HEK293 (cell line): Measurements from ENCODE around the gene HTR1D.
A peak's percentile ranks its signal among the peaks of the same experiment; 100 is the strongest.

Source experiments
- ATF2 ChIP-seq: fragments of 450-650 bp; formaldehyde crosslinking; IDR thresholded peaks from 2 replicates; pipeline ENCODE4 v1.5.1; 2016; ENCODE audit warnings: missing biosample characterization, missing genetic modification characterization, low read depth
- EGR2 ChIP-seq: fragments of 450-650 bp; formaldehyde crosslinking; IDR thresholded peaks from 2 replicates; pipeline ENCODE4 v1.5.1; 2016; ENCODE audit warnings: low read depth, missing biosample characterization, missing genetic modification characterization
- KLF1 ChIP-seq: fragments of 450-650 bp; formaldehyde crosslinking; IDR thresholded peaks from 2 replicates; pipeline ENCODE4 v1.5.1; 2016; ENCODE audit warnings: missing biosample characterization, missing genetic modification characterization
- KLF9 ChIP-seq: fragments of 450-650 bp; formaldehyde crosslinking; IDR thresholded peaks from 2 replicates; pipeline ENCODE4 v1.5.1; 2016; ENCODE audit warnings: missing biosample characterization, missing genetic modification characterization, low read depth
- PRDM10 ChIP-seq: fragments of 450-650 bp; formaldehyde crosslinking; IDR thresholded peaks from 2 replicates; pipeline ENCODE4 v1.5.1; 2016; ENCODE audit warnings: missing biosample characterization, missing genetic modification characterization
- SP2 ChIP-seq: fragments of 450-650 bp; formaldehyde crosslinking; IDR thresholded peaks from 2 replicates; pipeline ENCODE4 v1.5.1; 2016; ENCODE audit warnings: missing biosample characterization, missing genetic modification characterization
- SP7 ChIP-seq: fragments of 450-650 bp; formaldehyde crosslinking; IDR thresholded peaks from 2 replicates; pipeline ENCODE4 v1.5.1; 2016; ENCODE audit warnings: missing biosample characterization, missing genetic modification characterization
- ZBTB20 ChIP-seq: fragments of 450-650 bp; formaldehyde crosslinking; IDR thresholded peaks from 2 replicates; pipeline ENCODE4 v1.5.1; 2016; ENCODE audit warnings: missing biosample characterization, missing genetic modification characterization
- ZEB2 ChIP-seq: fragments of 450-650 bp; formaldehyde crosslinking; IDR thresholded peaks from 2 replicates; pipeline ENCODE4 v1.5.1; 2016; ENCODE audit warnings: missing biosample characterization, missing genetic modification characterization
- ZFHX2 ChIP-seq: fragments of 450-650 bp; formaldehyde crosslinking; conservative IDR thresholded peaks from 2 replicates; pipeline ENCODE4 v1.5.1; 2016; ENCODE audit warnings: missing biosample characterization, missing genetic modification characterization
- ZFP37 ChIP-seq: fragments of 450-650 bp; formaldehyde crosslinking; IDR thresholded peaks from 2 replicates; pipeline ENCODE4 v1.5.1; 2016; ENCODE audit warnings: missing biosample characterization, missing genetic modification characterization
- ZNF16 ChIP-seq: fragments of 450-650 bp; formaldehyde crosslinking; IDR thresholded peaks from 2 replicates; pipeline ENCODE4 v1.5.1; 2016; ENCODE audit warnings: low read depth, missing biosample characterization, missing genetic modification characterization
- ZNF175 ChIP-seq: fragments of 450-650 bp; formaldehyde crosslinking; IDR thresholded peaks from 2 replicates; pipeline ENCODE4 v1.5.1; 2016; ENCODE audit warnings: missing biosample characterization, missing genetic modification characterization
- ZNF24 ChIP-seq: fragments of 450-650 bp; formaldehyde crosslinking; IDR thresholded peaks from 2 replicates; pipeline ENCODE4 v1.5.1; 2016; ENCODE audit warnings: missing biosample characterization, missing genetic modification characterization
- ZNF324 ChIP-seq: fragments of 450-650 bp; formaldehyde crosslinking; IDR thresholded peaks from 2 replicates; pipeline ENCODE4 v1.5.1; 2016; ENCODE audit warnings: missing biosample characterization, missing genetic modification characterization
- ZNF341 ChIP-seq: fragments of 450-650 bp; formaldehyde crosslinking; IDR thresholded peaks from 2 replicates; pipeline ENCODE4; 2016; ENCODE audit warnings: low read depth, missing biosample characterization, missing genetic modification characterization
- ZNF366 ChIP-seq: fragments of 450-650 bp; formaldehyde crosslinking; conservative IDR thresholded peaks from 2 replicates; pipeline ENCODE4 v1.5.1; 2016; ENCODE audit warnings: missing biosample characterization, missing genetic modification characterization
- ZNF600 ChIP-seq: fragments of 450-650 bp; formaldehyde crosslinking; IDR thresholded peaks from 2 replicates; pipeline ENCODE4 v1.5.1; 2016; ENCODE audit warnings: missing biosample characterization, missing genetic modification characterization
- ZNF624 ChIP-seq: fragments of 450-650 bp; formaldehyde crosslinking; IDR thresholded peaks from 2 replicates; pipeline ENCODE4 v1.5.1; 2017; ENCODE audit warnings: missing biosample characterization, missing genetic modification characterization
- ZNF629 ChIP-seq: fragments of 450-650 bp; formaldehyde crosslinking; IDR thresholded peaks from 2 replicates; pipeline ENCODE4 v1.5.1; 2017; ENCODE audit warnings: missing biosample characterization, missing genetic modification characterization
- TF ChIP-seq, protein P1 (sequence below): fragments of 450-650 bp; formaldehyde crosslinking; conservative IDR thresholded peaks from 2 replicates; pipeline ENCODE4 v1.5.1; 2016; ENCODE audit warnings: low read depth, missing biosample characterization, missing genetic modification characterization
- TF ChIP-seq, protein P2 (sequence below): fragments of 450-650 bp; IDR thresholded peaks from 2 replicates; pipeline ENCODE4 v1.5.1; 2018; ENCODE audit warnings: missing biosample characterization, missing genetic modification characterization
- TF ChIP-seq, protein P3 (sequence below): fragments of 450-650 bp; formaldehyde crosslinking; IDR thresholded peaks from 2 replicates; pipeline ENCODE4 v1.5.1; 2016; ENCODE audit warnings: missing biosample characterization, missing genetic modification characterization
- TF ChIP-seq, protein P4 (sequence below): fragments of 450-650 bp; formaldehyde crosslinking; IDR thresholded peaks from 2 replicates; pipeline ENCODE4 v1.5.1; 2017; ENCODE audit warnings: missing biosample characterization, missing genetic modification characterization

HTR1D gene

GRCh38 chr1:23177438-23178380, 39.6 kb downstream of the HTR1D start (continued):
- TF ChIP-seq, protein P1, sequence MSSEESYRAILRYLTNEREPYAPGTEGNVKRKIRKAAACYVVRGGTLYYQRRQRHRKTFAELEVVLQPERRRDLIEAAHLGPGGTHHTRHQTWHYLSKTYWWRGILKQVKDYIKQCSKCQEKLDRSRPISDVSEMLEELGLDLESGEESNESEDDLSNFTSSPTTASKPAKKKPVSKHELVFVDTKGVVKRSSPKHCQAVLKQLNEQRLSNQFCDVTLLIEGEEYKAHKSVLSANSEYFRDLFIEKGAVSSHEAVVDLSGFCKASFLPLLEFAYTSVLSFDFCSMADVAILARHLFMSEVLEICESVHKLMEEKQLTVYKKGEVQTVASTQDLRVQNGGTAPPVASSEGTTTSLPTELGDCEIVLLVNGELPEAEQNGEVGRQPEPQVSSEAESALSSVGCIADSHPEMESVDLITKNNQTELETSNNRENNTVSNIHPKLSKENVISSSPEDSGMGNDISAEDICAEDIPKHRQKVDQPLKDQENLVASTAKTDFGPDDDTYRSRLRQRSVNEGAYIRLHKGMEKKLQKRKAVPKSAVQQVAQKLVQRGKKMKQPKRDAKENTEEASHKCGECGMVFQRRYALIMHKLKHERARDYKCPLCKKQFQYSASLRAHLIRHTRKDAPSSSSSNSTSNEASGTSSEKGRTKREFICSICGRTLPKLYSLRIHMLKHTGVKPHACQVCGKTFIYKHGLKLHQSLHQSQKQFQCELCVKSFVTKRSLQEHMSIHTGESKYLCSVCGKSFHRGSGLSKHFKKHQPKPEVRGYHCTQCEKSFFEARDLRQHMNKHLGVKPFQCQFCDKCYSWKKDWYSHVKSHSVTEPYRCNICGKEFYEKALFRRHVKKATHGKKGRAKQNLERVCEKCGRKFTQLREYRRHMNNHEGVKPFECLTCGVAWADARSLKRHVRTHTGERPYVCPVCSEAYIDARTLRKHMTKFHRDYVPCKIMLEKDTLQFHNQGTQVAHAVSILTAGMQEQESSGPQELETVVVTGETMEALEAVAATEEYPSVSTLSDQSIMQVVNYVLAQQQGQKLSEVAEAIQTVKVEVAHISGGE (tag by site-specific recombination): peak; percentile 56
- TF ChIP-seq ZNF175 (tag by site-specific recombination) (no peak), ZNF600 (tag by site-specific recombination) (peak; percentile 76), ZBTB20 (peak; percentile 98), PRDM10 (peak; percentile 67), ATF2 (tag by site-specific recombination) (peak; percentile 62; the same call in 1 of the 2 replicates), SP7 (tag by site-specific recombination) (peak; percentile 70), ZEB2 (peak; percentile 58; the same call in 1 of the 2 replicates), ZFP37 (0 out of 2 replicates have a peak, but pooled peaks have one; percentile 68), ZNF341 (peak; percentile 43; the same call in 1 of the 2 replicates), ZNF629 (tag by site-specific recombination) (peak; percentile 33), EGR2 (tag by site-specific recombination) (0 out of 2 replicates have a peak, but pooled peaks have one; percentile 34), ZNF324 (tag by site-specific recombination) (0 out of 2 replicates have a peak, but pooled peaks have one; percentile 31), ZNF624 (no peak), ZNF24 (tag by site-specific recombination) (0 out of 2 replicates have a peak, but pooled peaks have one; percentile 33), SP2 (tag by site-specific recombination) (peak; percentile 80), ZFHX2 (peak; percentile 58), ZNF366 (tag by site-specific recombination) (peak; percentile 42; the same call in 1 of the 2 replicates), KLF9 (tag by site-specific recombination) (0 out of 2 replicates have a peak, but pooled peaks have one; percentile 24), ZNF16 (tag by site-specific recombination) (0 out of 2 replicates have a peak, but pooled peaks have one; percentile 22), KLF1 (tag by site-specific recombination) (0 out of 2 replicates have a peak, but pooled peaks have one; percentile 26)
- TF ChIP-seq, protein P2, sequence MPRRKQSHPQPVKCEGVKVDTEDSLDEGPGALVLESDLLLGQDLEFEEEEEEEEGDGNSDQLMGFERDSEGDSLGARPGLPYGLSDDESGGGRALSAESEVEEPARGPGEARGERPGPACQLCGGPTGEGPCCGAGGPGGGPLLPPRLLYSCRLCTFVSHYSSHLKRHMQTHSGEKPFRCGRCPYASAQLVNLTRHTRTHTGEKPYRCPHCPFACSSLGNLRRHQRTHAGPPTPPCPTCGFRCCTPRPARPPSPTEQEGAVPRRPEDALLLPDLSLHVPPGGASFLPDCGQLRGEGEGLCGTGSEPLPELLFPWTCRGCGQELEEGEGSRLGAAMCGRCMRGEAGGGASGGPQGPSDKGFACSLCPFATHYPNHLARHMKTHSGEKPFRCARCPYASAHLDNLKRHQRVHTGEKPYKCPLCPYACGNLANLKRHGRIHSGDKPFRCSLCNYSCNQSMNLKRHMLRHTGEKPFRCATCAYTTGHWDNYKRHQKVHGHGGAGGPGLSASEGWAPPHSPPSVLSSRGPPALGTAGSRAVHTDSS (tag by site-specific recombination): no peak
- TF ChIP-seq, protein P3, sequence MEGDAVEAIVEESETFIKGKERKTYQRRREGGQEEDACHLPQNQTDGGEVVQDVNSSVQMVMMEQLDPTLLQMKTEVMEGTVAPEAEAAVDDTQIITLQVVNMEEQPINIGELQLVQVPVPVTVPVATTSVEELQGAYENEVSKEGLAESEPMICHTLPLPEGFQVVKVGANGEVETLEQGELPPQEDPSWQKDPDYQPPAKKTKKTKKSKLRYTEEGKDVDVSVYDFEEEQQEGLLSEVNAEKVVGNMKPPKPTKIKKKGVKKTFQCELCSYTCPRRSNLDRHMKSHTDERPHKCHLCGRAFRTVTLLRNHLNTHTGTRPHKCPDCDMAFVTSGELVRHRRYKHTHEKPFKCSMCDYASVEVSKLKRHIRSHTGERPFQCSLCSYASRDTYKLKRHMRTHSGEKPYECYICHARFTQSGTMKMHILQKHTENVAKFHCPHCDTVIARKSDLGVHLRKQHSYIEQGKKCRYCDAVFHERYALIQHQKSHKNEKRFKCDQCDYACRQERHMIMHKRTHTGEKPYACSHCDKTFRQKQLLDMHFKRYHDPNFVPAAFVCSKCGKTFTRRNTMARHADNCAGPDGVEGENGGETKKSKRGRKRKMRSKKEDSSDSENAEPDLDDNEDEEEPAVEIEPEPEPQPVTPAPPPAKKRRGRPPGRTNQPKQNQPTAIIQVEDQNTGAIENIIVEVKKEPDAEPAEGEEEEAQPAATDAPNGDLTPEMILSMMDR: peak; percentile 8; the same call in 1 of the 2 replicates
- TF ChIP-seq, protein P4, sequence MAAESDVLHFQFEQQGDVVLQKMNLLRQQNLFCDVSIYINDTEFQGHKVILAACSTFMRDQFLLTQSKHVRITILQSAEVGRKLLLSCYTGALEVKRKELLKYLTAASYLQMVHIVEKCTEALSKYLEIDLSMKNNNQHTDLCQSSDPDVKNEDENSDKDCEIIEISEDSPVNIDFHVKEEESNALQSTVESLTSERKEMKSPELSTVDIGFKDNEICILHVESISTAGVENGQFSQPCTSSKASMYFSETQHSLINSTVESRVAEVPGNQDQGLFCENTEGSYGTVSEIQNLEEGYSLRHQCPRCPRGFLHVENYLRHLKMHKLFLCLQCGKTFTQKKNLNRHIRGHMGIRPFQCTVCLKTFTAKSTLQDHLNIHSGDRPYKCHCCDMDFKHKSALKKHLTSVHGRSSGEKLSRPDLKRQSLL (tag by site-specific recombination): peak; percentile 31; the same call in 1 of the 2 replicates
